Stimulated activated CD4-positive, alpha-beta T cell treated with anti-CD3 and anti-CD28 coated beads, Interleukin-1b, Interleukin-23, amount 100 ng/mL, for 24 hours (primary cell): ENCODE data around the gene LRP2.

Source experiments
- DNase-seq, 4 experiments: peaks; one replicate each; pipeline ENCODE4 v3.0.0-alpha.2; 2020; ENCODE audit warnings: low read depth in 4 of 4, low spot score in 1 of 4

The LRP2 gene

GRCh38 chr2:169131587-169132512 lies 230.5 kb downstream of the LRP2 start:
- no peak for DNase-seq

- no peak for DNase-seq
Measured at GRCh38 chr2:169129703-169130243, 232.6 kb downstream of the LRP2 start.

- DNase-seq = no peak
Measured at GRCh38 chr2:169119851-169120250, 242.5 kb downstream of the LRP2 start.

- no peak for DNase-seq
Measured at GRCh38 chr2:169119123-169119760, 243.1 kb downstream of the LRP2 start.

- DNase-seq = no peak
Measured at GRCh38 chr2:169118060-169118459, 244.3 kb downstream of the LRP2 start.

GRCh38 chr2:169116993-169117392 lies 245.3 kb downstream of the LRP2 start:
- DNase-seq = no peak

- DNase-seq = no peak
Measured at GRCh38 chr2:169116327-169116726, 246.0 kb downstream of the LRP2 start.

GRCh38 chr2:169114056-169114455 lies 248.3 kb downstream of the LRP2 start:
- DNase-seq = no peak

- DNase-seq = no peak
Measured at GRCh38 chr2:169112841-169113240, 249.5 kb downstream of the LRP2 start.

- DNase-seq = no peak
Measured at GRCh38 chr2:169110916-169111315, 251.4 kb downstream of the LRP2 start.

- no peak for DNase-seq
Measured at GRCh38 chr2:169110419-169110818, 251.9 kb downstream of the LRP2 start.

- DNase-seq = peak; percentile 51 to 63 (median 56)
Measured at GRCh38 chr2:169109502-169110409, 252.6 kb downstream of the LRP2 start.

- no peak for DNase-seq
Measured at GRCh38 chr2:169108099-169108884, 254.0 kb downstream of the LRP2 start.

- no peak for DNase-seq
Measured at GRCh38 chr2:169107645-169108044, 254.7 kb downstream of the LRP2 start.

GRCh38 chr2:169106563-169107545 lies 255.5 kb downstream of the LRP2 start:
- no peak for DNase-seq

- no peak for DNase-seq
Measured at GRCh38 chr2:169106134-169106533, 256.2 kb downstream of the LRP2 start.

- DNase-seq = no peak
Measured at GRCh38 chr2:169105476-169105875, 256.9 kb downstream of the LRP2 start.

- no peak for DNase-seq
Measured at GRCh38 chr2:169104848-169105247, 257.5 kb downstream of the LRP2 start.

GRCh38 chr2:169095621-169096105 lies 266.7 kb downstream of the LRP2 start:
- no peak for DNase-seq
